Uterus (tissue), 2 donors: Measurements from ENCODE around the gene IL1RAP.

ENCODE experiments used
- CTCF ChIP-seq, 4 experiments: fragments of 200-600 bp in 2 of 4; fragments of 450-650 bp in 2 of 4; sonication (generic) in 2 of 4; IDR thresholded peaks; one replicate each; pipeline ENCODE4 v1.5.1; 2016 to 2019; ENCODE audit warnings: antibody characterized with exemption in 4 of 4, mild to moderate bottlenecking in 2 of 4, moderate library complexity in 1 of 4
- POLR2A ChIP-seq, 2 donors: fragments of 450-650 bp; IDR thresholded peaks; one replicate each; pipeline ENCODE4 v1.6.1; 2016; ENCODE audit warnings: antibody characterized with exemption in 2 of 2, mild to moderate bottlenecking in 1 of 2, moderate library complexity in 1 of 2

DNA sequence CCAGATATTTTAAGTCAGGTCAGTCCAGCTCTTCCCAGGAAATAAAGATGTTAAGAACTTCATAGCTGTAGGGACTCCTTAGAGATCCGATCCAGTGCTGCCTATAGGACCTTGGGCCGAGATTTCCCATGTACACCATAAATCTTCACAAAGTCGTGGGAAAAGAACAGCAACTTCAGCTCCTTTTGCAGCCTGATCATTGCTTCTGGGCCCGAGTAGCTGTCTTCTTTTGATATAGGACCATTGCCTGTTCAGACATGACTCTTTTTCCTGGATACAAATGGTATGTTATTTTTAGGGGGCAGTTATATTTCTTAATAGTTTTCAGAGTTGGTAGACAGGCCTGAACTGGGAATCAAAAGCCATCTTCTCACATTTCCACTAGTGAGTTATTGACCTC, 20.5 kb downstream of the IL1RAP start:
- TF ChIP-seq CTCF (IDR thresholded peaks at IDR 0.05) = no peak
- TF ChIP-seq POLR2A (IDR thresholded peaks at IDR 0.05) = no peak
